ENCODE results near the gene EPHB1.

EPHB1 gene

GRCh38 chr3:134911586-134912548 is 116.8 kb downstream of the EPHB1 start:
- DNase-seq (ENCODE audit: low read depth): no peak

GRCh38 chr3:134916276-134916961 is 121.4 kb downstream of the EPHB1 start:
- DNase-seq (ENCODE audit: low read depth): no peak

GRCh38 chr3:134917631-134918030 is 122.6 kb downstream of the EPHB1 start:
- no peak for DNase-seq (ENCODE audit: low read depth)

GRCh38 chr3:134918441-134918840 is 123.4 kb downstream of the EPHB1 start:
- DNase-seq (ENCODE audit: low read depth): no peak

GRCh38 chr3:134922101-134922500 is 127.0 kb downstream of the EPHB1 start:
- DNase-seq (ENCODE audit: low read depth): no peak

- no peak for DNase-seq (ENCODE audit: low read depth)
Measured at GRCh38 chr3:134922866-134923265, 127.8 kb downstream of the EPHB1 start.

- DNase-seq (ENCODE audit: low read depth): no peak
Measured at GRCh38 chr3:134923286-134923685, 128.2 kb downstream of the EPHB1 start.

GRCh38 chr3:134927599-134927998 is 132.5 kb downstream of the EPHB1 start:
- DNase-seq (ENCODE audit: low read depth): no peak

- no peak for DNase-seq (ENCODE audit: low read depth)
Measured at GRCh38 chr3:134928392-134928791, 133.3 kb downstream of the EPHB1 start.

GRCh38 chr3:134928819-134929218 is 133.8 kb downstream of the EPHB1 start:
- DNase-seq (ENCODE audit: low read depth): no peak

GRCh38 chr3:134929976-134930375 is 134.9 kb downstream of the EPHB1 start:
- DNase-seq (ENCODE audit: low read depth): no peak

- DNase-seq (ENCODE audit: low read depth): no peak
Measured at GRCh38 chr3:134931045-134931785, 136.2 kb downstream of the EPHB1 start.

GRCh38 chr3:134932035-134932434 is 137.0 kb downstream of the EPHB1 start:
- DNase-seq (ENCODE audit: low read depth): no peak

- DNase-seq (ENCODE audit: low read depth): no peak
Measured at GRCh38 chr3:134933997-134934396, 138.9 kb downstream of the EPHB1 start.

GRCh38 chr3:134934933-134935332 is 139.9 kb downstream of the EPHB1 start:
- DNase-seq (ENCODE audit: low read depth): no peak

- DNase-seq (ENCODE audit: low read depth): no peak
Measured at GRCh38 chr3:134937256-134938028, 142.4 kb downstream of the EPHB1 start.

GRCh38 chr3:134938029-134938525 is 143.0 kb downstream of the EPHB1 start:
- no peak for DNase-seq (ENCODE audit: low read depth)

GRCh38 chr3:134939978-134940377 is 144.9 kb downstream of the EPHB1 start:
- no peak for DNase-seq (ENCODE audit: low read depth)

- DNase-seq (ENCODE audit: low read depth): no peak
Measured at GRCh38 chr3:134941820-134942219, 146.8 kb downstream of the EPHB1 start.

- DNase-seq (ENCODE audit: low read depth): no peak
Measured at GRCh38 chr3:134944429-134944828, 149.4 kb downstream of the EPHB1 start.

- no peak for DNase-seq (ENCODE audit: low read depth)
Measured at GRCh38 chr3:134949150-134949549, 154.1 kb downstream of the EPHB1 start.

GRCh38 chr3:134952371-134952770 is 157.3 kb downstream of the EPHB1 start:
- DNase-seq (ENCODE audit: low read depth): no peak
